ENCODE data around the gene POLE4. TPM values are rescaled to one million over a fixed set of nuclear protein-coding genes. Genes with fewer than 3 reads are reported as not detected.

The POLE4 gene
- total RNA-seq, 1 experiment from 2014 or later: 25.6 TPM

DNA sequence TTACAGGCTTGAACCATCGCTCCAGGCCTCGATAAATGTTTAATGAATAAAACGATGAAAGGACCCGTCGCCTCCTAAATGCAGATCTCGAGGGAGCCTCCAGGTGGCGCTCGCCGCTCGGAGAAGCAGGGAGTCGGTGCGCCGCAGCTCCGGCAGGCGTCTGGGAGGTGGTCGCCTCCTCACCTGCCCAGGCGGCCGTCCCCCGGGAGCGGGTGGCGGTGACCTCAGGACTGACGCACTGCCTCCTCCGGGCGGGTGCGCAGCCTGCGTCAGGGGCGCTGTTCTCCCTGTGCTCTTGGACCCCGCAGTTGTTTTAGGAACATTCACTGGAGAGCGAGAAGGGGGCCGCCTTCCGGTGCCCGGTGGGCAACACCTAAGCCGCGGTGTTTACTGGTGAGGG lies 38.6 kb upstream of the POLE4 start:
- H3K36me3 ChIP-seq (ENCODE audit: control insufficient read depth in 1 of 2, insufficient read depth in 2 of 2, low read length in 2 of 2): no peaks in the 10 kb centered on the region
- peak overlapping the region in 1 of 2 experiments; percentile 24; a peak in 2 of 4 replicates for H3K4me3 ChIP-seq (replicated peaks in 1 of 2; ENCODE audit: low read depth in 1 of 2, low read length in 2 of 2)
- TF ChIP-seq, protein P1, sequence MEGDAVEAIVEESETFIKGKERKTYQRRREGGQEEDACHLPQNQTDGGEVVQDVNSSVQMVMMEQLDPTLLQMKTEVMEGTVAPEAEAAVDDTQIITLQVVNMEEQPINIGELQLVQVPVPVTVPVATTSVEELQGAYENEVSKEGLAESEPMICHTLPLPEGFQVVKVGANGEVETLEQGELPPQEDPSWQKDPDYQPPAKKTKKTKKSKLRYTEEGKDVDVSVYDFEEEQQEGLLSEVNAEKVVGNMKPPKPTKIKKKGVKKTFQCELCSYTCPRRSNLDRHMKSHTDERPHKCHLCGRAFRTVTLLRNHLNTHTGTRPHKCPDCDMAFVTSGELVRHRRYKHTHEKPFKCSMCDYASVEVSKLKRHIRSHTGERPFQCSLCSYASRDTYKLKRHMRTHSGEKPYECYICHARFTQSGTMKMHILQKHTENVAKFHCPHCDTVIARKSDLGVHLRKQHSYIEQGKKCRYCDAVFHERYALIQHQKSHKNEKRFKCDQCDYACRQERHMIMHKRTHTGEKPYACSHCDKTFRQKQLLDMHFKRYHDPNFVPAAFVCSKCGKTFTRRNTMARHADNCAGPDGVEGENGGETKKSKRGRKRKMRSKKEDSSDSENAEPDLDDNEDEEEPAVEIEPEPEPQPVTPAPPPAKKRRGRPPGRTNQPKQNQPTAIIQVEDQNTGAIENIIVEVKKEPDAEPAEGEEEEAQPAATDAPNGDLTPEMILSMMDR (IDR thresholded peaks at IDR 0.05 in 2 of 3, conservative IDR thresholded peaks at IDR 0.05 in 1 of 3; ENCODE audit: borderline replicate concordance in 1 of 3, insufficient read depth in 1 of 3, low read depth in 2 of 3, low read length in 2 of 3): peak; percentile 67 to 73 (median 72)
- TF ChIP-seq, protein P2, sequence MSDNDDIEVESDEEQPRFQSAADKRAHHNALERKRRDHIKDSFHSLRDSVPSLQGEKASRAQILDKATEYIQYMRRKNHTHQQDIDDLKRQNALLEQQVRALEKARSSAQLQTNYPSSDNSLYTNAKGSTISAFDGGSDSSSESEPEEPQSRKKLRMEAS (IDR thresholded peaks at IDR 0.05): no peak
- TF ChIP-seq RAD21 (IDR thresholded peaks at IDR 0.05; ENCODE audit: low read depth) (peak; percentile 88), TCF7L2 (IDR thresholded peaks at IDR 0.05; ENCODE audit: borderline replicate concordance, extremely low read depth, insufficient read depth, insufficient read length) (peak; percentile 45)
- peak; percentile 85 for ATAC-seq
- no peaks in the 10 kb centered on the region for H3K27me3 ChIP-seq (ENCODE audit: insufficient read depth, low read length)
- H3K9ac ChIP-seq (ENCODE audit: low read length): no peak overlapping the region
- POLR2A ChIA-PET: no interaction called here
- BruUV-seq (replicated peaks): no TSS peak
- intact Hi-C loops (cut with micrococcal nuclease): loop anchor here (1.0 to 10.0 kb wide), 5 partner anchors 62 to 687 kb away; no protein-coding TSS in a partner anchor
- no peaks in the 10 kb centered on the region for H3K79me2 ChIP-seq (ENCODE audit: insufficient read depth, low read length)
- no peaks in the 10 kb centered on the region for H3K9me2 ChIP-seq (ENCODE audit: insufficient read depth)
- H4K20me1 ChIP-seq (ENCODE audit: insufficient read depth): no peaks in the 10 kb centered on the region
- RAD21 ChIA-PET (ENCODE audit: low non-redundant PET in 1 of 2, low total read pairs in 2 of 2, uncharacterized antibody in 2 of 2, unreplicated experiment in 2 of 2): interaction anchor here in 1 of 2 experiments (0.7 kb wide), 1 partner anchor 323 kb away, joined by 4 read pairs; no protein-coding TSS in a partner anchor
- no peak overlapping the region for H3K27ac ChIP-seq (ENCODE audit: low read depth, low read length)
- CTCF ChIA-PET: interaction anchor here (0.7 to 1.6 kb wide), 3 partner anchors 15 to 708 kb away, joined by 3 read pairs; no protein-coding TSS in a partner anchor
- no peaks in the 10 kb centered on the region for H3K9me3 ChIP-seq (ENCODE audit: control insufficient read depth in 1 of 2, insufficient read depth in 1 of 2, low read depth in 1 of 2, low read length in 2 of 2)
- peaks cover 0 to 4% of the 10 kb centered on the region in 2 experiments; a peak in 1 of 4 replicates for H3K4me1 ChIP-seq (ENCODE audit: control insufficient read depth in 1 of 2, insufficient read depth in 2 of 2, low read length in 2 of 2)
- H2AFZ ChIP-seq (ENCODE audit: low read depth, low read length, poor library complexity, severe bottlenecking): no peak overlapping the region
- peak overlapping the region; percentile 51 for H3K4me2 ChIP-seq (ENCODE audit: low read length)
- DNase-seq (ENCODE audit: low read depth, low spot score): peak; percentile 38

DNA sequence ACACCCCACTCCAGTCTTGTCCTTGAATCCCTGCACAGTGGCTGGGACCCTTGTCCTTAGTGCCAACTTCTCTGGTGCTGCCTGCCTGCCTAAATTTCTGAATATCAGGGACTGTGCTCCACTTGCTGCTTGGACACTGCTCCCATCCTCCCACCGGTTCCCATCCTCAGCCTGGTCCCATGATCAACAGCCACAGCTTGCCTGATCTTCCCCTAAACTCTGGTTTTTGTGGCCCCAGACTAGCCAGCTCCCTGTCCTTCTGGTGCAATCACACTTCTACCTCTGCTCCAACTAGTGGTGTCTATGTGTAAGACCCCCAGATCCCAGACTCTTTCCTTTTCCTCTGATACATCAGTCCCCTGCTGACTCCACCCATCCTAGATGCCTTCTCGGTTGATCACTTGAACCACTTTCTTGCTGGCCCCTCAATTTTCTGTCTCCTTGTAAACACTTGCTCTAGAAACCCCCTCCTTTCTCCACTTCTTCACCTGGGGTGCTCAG lies 37.2 kb upstream of the POLE4 start:
- ChIA-PET CTCF (no interaction called here), RAD21 (ENCODE audit: low non-redundant PET in 1 of 2, low total read pairs in 2 of 2, uncharacterized antibody in 2 of 2, unreplicated experiment in 2 of 2) (no interaction called here)
- H3K4me1 ChIP-seq (ENCODE audit: control insufficient read depth in 1 of 2, insufficient read depth in 2 of 2, low read length in 2 of 2): peaks cover 0 to 4% of the 10 kb centered on the region in 2 experiments; a peak in 1 of 4 replicates
- TF ChIP-seq POLR2AphosphoS5 (IDR thresholded peaks at IDR 0.05; ENCODE audit: low read depth, low read length) (no peak), FOSL1 (IDR thresholded peaks at IDR 0.05; ENCODE audit: low read depth) (no peak), EZH2phosphoT487 (IDR thresholded peaks at IDR 0.05; ENCODE audit: borderline replicate concordance) (no peak), SRF (IDR thresholded peaks at IDR 0.05; ENCODE audit: low read depth) (no peak), ELF1 (IDR thresholded peaks at IDR 0.05; ENCODE audit: borderline replicate concordance, low read depth) (no peak), CBX3 (IDR thresholded peaks at IDR 0.05; ENCODE audit: low read depth) (no peak)
- TF ChIP-seq, protein P3, sequence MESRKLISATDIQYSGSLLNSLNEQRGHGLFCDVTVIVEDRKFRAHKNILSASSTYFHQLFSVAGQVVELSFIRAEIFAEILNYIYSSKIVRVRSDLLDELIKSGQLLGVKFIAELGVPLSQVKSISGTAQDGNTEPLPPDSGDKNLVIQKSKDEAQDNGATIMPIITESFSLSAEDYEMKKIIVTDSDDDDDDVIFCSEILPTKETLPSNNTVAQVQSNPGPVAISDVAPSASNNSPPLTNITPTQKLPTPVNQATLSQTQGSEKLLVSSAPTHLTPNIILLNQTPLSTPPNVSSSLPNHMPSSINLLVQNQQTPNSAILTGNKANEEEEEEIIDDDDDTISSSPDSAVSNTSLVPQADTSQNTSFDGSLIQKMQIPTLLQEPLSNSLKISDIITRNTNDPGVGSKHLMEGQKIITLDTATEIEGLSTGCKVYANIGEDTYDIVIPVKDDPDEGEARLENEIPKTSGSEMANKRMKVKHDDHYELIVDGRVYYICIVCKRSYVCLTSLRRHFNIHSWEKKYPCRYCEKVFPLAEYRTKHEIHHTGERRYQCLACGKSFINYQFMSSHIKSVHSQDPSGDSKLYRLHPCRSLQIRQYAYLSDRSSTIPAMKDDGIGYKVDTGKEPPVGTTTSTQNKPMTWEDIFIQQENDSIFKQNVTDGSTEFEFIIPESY (IDR thresholded peaks at IDR 0.05; ENCODE audit: extremely low read depth, insufficient replicate concordance, low read length): no peak
- TF ChIP-seq, protein P1 (IDR thresholded peaks at IDR 0.05 in 2 of 3, conservative IDR thresholded peaks at IDR 0.05 in 1 of 3; ENCODE audit: borderline replicate concordance in 1 of 3, insufficient read depth in 1 of 3, low read depth in 2 of 3, low read length in 2 of 3): no peak

More for the DNA sequence above, 37.2 kb upstream of the POLE4 start:
- no peaks in the 10 kb centered on the region for H3K36me3 ChIP-seq (ENCODE audit: control insufficient read depth in 1 of 2, insufficient read depth in 2 of 2, low read length in 2 of 2)
- no peaks in the 10 kb centered on the region for H3K9me2 ChIP-seq (ENCODE audit: insufficient read depth)
- H3K27me3 ChIP-seq (ENCODE audit: insufficient read depth, low read length): no peaks in the 10 kb centered on the region
- H3K9me3 ChIP-seq (ENCODE audit: control insufficient read depth in 1 of 2, insufficient read depth in 1 of 2, low read depth in 1 of 2, low read length in 2 of 2): no peaks in the 10 kb centered on the region
- no peak overlapping the region for H3K4me3 ChIP-seq (replicated peaks in 1 of 2; ENCODE audit: low read depth in 1 of 2, low read length in 2 of 2)
- POLR2A ChIA-PET: no interaction called here
- no peak for DNase-seq (ENCODE audit: low read depth, low spot score)
- H4K20me1 ChIP-seq (ENCODE audit: insufficient read depth): no peaks in the 10 kb centered on the region
- no peaks in the 10 kb centered on the region for H3K79me2 ChIP-seq (ENCODE audit: insufficient read depth, low read length)
- BruUV-seq (replicated peaks): no TSS peak
- intact Hi-C loops (cut with micrococcal nuclease): loop anchor here (5.0 kb wide), 1 partner anchor 686 kb away; no protein-coding TSS in a partner anchor
- H3K4me2 ChIP-seq (ENCODE audit: low read length): no peak overlapping the region
- no peak overlapping the region for H2AFZ ChIP-seq (ENCODE audit: low read depth, low read length, poor library complexity, severe bottlenecking)
- H3K27ac ChIP-seq (ENCODE audit: low read depth, low read length): no peak overlapping the region
- H3K9ac ChIP-seq (ENCODE audit: low read length): no peak overlapping the region
- ATAC-seq: no peak
